ENCODE measurements around the gene PDHA2.

DNA sequence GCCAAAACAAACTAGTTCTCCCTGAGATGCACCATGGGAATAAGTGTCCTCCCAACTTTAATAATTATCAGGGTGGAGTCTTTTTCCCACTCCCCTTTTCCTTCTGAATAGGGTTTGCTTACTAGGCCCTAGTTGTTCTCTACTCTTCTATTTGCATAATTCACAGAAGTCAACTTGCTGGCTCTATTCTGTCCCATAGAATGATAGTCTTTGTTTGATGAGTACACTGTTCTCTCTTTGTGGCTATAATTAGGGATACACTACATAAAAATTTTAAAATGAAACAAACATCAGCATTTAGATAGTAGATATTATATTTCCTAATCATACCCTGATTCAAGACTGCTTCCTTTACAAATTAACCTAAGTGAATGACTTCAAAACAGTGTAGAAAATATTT is 10.3 kb downstream of the PDHA2 start:
- TF ChIP-seq, protein P1, sequence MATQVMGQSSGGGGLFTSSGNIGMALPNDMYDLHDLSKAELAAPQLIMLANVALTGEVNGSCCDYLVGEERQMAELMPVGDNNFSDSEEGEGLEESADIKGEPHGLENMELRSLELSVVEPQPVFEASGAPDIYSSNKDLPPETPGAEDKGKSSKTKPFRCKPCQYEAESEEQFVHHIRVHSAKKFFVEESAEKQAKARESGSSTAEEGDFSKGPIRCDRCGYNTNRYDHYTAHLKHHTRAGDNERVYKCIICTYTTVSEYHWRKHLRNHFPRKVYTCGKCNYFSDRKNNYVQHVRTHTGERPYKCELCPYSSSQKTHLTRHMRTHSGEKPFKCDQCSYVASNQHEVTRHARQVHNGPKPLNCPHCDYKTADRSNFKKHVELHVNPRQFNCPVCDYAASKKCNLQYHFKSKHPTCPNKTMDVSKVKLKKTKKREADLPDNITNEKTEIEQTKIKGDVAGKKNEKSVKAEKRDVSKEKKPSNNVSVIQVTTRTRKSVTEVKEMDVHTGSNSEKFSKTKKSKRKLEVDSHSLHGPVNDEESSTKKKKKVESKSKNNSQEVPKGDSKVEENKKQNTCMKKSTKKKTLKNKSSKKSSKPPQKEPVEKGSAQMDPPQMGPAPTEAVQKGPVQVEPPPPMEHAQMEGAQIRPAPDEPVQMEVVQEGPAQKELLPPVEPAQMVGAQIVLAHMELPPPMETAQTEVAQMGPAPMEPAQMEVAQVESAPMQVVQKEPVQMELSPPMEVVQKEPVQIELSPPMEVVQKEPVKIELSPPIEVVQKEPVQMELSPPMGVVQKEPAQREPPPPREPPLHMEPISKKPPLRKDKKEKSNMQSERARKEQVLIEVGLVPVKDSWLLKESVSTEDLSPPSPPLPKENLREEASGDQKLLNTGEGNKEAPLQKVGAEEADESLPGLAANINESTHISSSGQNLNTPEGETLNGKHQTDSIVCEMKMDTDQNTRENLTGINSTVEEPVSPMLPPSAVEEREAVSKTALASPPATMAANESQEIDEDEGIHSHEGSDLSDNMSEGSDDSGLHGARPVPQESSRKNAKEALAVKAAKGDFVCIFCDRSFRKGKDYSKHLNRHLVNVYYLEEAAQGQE (IDR thresholded peaks at IDR 0.05; ENCODE audit: insufficient read depth in 1 of 2, low read depth in 2 of 2, low read length in 2 of 2) = no peak
- TF ChIP-seq TAF1 (IDR thresholded peaks at IDR 0.05; ENCODE audit: borderline replicate concordance, insufficient read depth, low read length) = no peak

Measured in PFSK-1 (cell line).